ENCODE measurements around the gene SMAD2.

Gene SMAD2

DNA sequence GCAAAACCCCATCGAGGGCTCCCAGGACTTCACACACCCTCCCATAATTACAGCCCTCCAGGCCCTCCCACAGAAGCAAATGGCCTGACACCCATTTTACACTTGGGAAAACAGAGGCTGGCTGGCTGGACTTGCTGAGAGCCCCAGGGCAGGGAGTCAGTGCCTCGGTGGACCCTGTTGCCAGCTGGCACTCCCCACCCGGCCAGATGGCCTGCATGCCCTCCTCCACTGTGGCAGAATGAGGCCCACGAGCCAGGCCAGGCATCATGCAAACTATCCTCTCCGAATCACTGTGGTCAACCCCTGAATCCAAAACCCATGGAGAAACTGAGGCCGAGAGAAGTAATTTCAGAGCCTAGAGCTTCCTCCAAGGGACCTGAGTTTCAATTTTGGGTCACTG lies 129.7 kb downstream of the SMAD2 start:
- TF ChIP-seq, protein P1, sequence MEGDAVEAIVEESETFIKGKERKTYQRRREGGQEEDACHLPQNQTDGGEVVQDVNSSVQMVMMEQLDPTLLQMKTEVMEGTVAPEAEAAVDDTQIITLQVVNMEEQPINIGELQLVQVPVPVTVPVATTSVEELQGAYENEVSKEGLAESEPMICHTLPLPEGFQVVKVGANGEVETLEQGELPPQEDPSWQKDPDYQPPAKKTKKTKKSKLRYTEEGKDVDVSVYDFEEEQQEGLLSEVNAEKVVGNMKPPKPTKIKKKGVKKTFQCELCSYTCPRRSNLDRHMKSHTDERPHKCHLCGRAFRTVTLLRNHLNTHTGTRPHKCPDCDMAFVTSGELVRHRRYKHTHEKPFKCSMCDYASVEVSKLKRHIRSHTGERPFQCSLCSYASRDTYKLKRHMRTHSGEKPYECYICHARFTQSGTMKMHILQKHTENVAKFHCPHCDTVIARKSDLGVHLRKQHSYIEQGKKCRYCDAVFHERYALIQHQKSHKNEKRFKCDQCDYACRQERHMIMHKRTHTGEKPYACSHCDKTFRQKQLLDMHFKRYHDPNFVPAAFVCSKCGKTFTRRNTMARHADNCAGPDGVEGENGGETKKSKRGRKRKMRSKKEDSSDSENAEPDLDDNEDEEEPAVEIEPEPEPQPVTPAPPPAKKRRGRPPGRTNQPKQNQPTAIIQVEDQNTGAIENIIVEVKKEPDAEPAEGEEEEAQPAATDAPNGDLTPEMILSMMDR (conservative IDR thresholded peaks at IDR 0.05; ENCODE audit: low read depth, low read length), result no peak
- DNase-seq (ENCODE audit: low read depth), result no peak
- no peak overlapping the region for H3K4me3 ChIP-seq (ENCODE audit: low read depth, low read length)

DNA sequence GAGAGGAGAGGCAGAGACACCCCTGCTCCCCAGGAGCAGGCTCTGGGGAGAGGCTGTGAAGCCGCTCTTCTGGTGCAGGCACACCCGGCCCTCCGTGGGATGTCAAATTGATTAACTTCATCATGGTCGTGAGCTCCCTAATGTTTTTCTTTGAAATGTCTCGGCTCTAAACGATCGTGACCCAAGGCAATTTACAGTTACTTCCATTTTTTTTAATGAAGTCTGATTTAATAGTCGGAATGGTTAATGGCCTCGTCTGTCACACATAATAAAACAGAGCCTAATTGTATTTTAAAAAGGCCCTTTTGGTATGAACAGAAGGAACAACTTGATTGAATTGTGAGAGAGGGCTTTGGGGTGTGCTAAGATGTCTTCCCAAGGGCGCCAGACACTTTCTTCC lies 130.2 kb downstream of the SMAD2 start:
- TF ChIP-seq, protein P1 (conservative IDR thresholded peaks at IDR 0.05; ENCODE audit: low read depth, low read length), result no peak
- DNase-seq (ENCODE audit: low read depth), result no peak

DNA sequence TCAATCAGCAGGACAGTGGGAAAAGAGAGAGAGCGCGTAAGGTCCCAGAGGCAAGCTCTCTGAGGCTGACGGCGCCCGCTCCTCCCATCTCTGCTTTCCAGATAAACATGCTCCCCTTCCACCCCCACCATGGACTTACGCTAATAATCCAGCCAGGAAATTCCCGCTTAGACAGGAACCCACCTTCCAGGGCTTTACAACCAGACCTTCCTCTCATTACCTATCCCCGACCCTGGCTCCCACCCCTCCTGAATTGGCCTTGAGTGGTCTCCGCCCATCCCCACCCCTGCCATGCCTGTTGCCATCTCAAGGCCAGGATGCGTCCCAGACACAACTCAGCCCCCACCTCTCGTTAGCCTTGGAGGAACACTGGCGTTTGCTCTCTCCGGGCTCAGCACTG lies 131.1 kb downstream of the SMAD2 start:
- H3K4me3 ChIP-seq (ENCODE audit: low read depth, low read length), result no peak overlapping the region
- DNase-seq (ENCODE audit: low read depth), result no peak
- TF ChIP-seq, protein P1 (conservative IDR thresholded peaks at IDR 0.05; ENCODE audit: low read depth, low read length), result no peak

More for the DNA sequence above, 130.2 kb downstream of the SMAD2 start:
- no peak overlapping the region for H3K4me3 ChIP-seq (ENCODE audit: low read depth, low read length)

DNA sequence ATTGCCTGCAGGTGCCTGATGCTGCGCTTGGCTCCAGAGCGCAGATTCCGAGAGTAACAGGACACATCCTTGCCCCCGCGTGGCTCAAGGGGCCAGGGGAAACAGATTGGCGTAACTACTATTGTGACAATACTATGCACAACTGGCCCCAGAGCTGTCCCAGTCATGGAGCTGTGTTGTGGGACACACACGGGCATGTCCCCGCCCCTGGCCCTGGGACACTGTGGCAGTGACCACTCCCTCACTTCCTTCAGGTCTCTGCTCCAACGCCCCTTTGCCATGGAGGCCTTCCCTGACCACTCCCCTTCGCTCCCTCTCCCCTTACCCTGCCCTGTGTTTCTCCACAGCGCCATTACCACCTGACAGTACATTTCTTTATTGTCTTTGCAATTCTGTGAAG lies 132.1 kb downstream of the SMAD2 start:
- TF ChIP-seq, protein P1 (conservative IDR thresholded peaks at IDR 0.05; ENCODE audit: low read depth, low read length), result no peak
- H3K4me3 ChIP-seq (ENCODE audit: low read depth, low read length), result no peak overlapping the region
- DNase-seq (ENCODE audit: low read depth), result no peak

DNA sequence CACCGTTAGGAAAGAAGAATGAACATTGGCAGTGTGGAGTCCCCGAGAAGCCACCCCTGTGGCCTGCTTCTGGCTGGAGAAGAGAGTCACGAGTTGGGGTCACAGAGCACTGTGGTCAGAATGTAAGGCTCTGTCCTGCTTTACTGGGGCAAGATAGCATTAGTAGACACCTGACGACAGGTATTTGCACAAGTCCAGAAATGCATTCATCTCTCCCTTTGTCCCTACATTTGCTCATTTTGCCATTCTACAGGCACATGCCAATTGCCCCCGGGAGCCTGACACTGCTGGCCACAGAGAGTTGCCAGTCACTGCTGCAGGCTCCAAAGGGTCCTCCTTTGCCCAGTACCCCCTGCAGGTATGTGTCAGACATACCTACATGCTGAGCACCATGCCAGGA lies 133.3 kb downstream of the SMAD2 start:
- no peak overlapping the region for H3K4me3 ChIP-seq (ENCODE audit: low read depth, low read length)
- DNase-seq (ENCODE audit: low read depth), result no peak
- TF ChIP-seq, protein P1 (conservative IDR thresholded peaks at IDR 0.05; ENCODE audit: low read depth, low read length), result no peak

DNA sequence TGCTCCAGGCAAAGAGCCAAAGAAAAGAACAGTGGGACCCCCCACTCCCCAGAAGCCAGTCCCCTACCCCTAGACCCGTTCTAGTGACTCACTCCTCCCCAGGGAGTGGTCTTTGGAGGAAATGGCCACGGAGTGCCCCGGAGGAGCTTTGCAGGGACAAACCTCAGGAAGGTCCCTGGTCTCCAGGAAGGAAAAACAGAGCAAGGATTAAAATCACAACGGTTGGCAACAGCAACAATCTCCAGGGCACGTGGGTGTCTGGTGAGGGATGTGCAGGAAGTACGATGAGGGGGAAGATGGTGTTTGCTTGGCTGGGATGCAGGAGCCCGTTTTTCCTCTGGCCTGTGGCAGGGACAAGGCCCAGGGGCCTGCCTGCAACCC lies 135.0 kb downstream of the SMAD2 start:
- peak; percentile 19 for DNase-seq (ENCODE audit: low read depth)
- H3K4me3 ChIP-seq (ENCODE audit: low read depth, low read length), result no peak overlapping the region
- TF ChIP-seq, protein P1 (conservative IDR thresholded peaks at IDR 0.05; ENCODE audit: low read depth, low read length), result no peak

DNA sequence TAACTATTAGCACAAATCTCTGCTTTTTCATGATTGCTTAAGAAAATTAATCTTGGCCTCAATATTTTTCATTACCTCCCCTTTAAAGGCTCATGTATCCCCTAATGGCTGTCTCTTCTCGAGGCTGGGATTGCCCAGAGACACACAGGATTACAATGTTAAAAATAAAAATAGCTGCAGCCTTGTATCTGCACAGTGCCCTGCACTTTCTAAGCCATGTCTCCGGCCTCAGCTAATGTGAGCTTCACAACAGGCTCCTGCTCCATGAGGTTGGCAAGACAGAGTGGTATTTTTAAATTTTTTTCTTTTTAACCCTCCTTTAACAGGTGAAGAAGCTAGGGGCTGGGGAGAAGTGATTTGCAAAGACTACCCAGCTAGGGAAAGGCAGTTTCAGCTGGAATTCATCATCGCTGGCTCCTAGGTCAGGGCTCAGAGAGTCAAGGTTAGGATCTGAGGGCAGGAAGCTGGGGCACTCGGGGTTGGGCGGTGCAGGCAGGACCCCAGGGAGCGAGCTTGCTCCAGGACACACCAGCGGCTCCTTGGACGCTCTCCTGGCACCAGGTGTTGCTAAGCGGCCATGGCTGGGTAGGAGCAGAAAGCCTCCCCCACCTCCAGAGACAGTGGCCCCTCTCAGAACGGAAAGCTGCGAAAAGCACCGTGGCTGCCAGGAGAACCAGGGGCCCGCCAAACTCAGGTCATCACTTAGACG lies 135.6 kb downstream of the SMAD2 start:
- H3K4me3 ChIP-seq (ENCODE audit: low read depth, low read length), result no peak overlapping the region
- TF ChIP-seq, protein P1 (conservative IDR thresholded peaks at IDR 0.05; ENCODE audit: low read depth, low read length), result no peak
- no peak for DNase-seq (ENCODE audit: low read depth)

All from choroid plexus epithelial cell (primary cell).